Endothelial cell of umbilical vein (primary cell): ENCODE measurements around the gene CDR2L. TPM values are rescaled to one million over a fixed set of nuclear protein-coding genes. Genes with fewer than 3 reads are reported as not detected.
"Not testable (repeated sequence)": the region's sequence is repeated elsewhere in the genome, so short reads cannot be mapped to it uniquely, and the experiment has no call there.

Experiments
- BruUV-seq: library from RNA; stranded (reverse); fragments of 400-500 nt; replicated peaks from 2 replicates; lab custom pipeline; 2021; lab: Mats Ljungman, UMichigan
- CTCF ChIA-PET: fragments of 300-600, 350-600 bp; sonication (Branson Sonifier 250); formaldehyde crosslinking; loops from one replicate; lab custom pipeline; 2021; ENCODE audit warnings: antibody characterized with exemption, inconsistent platforms; lab: Charles Lee
- POLR2A ChIA-PET: fragments of 300-600, 350-600 bp; sonication (Branson Sonifier 250); formaldehyde crosslinking; loops from one replicate; lab custom pipeline; 2021; ENCODE audit warnings: antibody characterized with exemption, inconsistent platforms; lab: Charles Lee
- DNase-seq: peaks from one replicate; pipeline ENCODE4 v3.0.0-alpha.2; 2011; ENCODE audit warnings: low read depth, low spot score
- FAIRE-seq: peaks from 2 replicates; lab custom pipeline; 2011; peaks lifted over from hg19 to GRCh38; lab: Jason Lieb, UNC
- H2AFZ ChIP-seq: 2 replicates; pipeline ENCODE4 v1.6.0; 2012; ENCODE audit warnings: low read depth, low read length, control low read depth, inconsistent platforms
- H3K27ac ChIP-seq: 2 replicates; pipeline ENCODE4 v1.5.1; 2011; ENCODE audit warnings: low read depth, mild to moderate bottlenecking, control low read depth, low read length, moderate library complexity; ENCODE audit not compliant: insufficient read depth
- H3K27me3 ChIP-seq, 2 experiments: 2 replicates each; pipeline versions ENCODE4 v1.6.0 to v1.6.1; 2011; ENCODE audit warnings: low read length in 2 of 2, mixed read lengths in 1 of 2; ENCODE audit not compliant: control insufficient read depth in 2 of 2, insufficient read depth in 2 of 2
- H3K36me3 ChIP-seq, 2 experiments: 2 replicates in 1 of 2; 3 replicates in 1 of 2; pipeline ENCODE4 v1.5.1; 2011; ENCODE audit warnings: low read length in 2 of 2, mild to moderate bottlenecking in 1 of 2, moderate library complexity in 1 of 2; ENCODE audit not compliant: control insufficient read depth in 2 of 2, insufficient read depth in 2 of 2; ENCODE audit errors: extremely low read depth in 1 of 2
- H3K4me1 ChIP-seq: 3 replicates; pipeline ENCODE4 v1.5.1; 2011; ENCODE audit warnings: mild to moderate bottlenecking, low read length; ENCODE audit not compliant: control insufficient read depth, insufficient read depth; ENCODE audit errors: extremely low read depth
- H3K4me2 ChIP-seq: 2 replicates; pipeline ENCODE4 v1.6.1; 2011; ENCODE audit warnings: low read length, control low read depth, mixed read lengths; ENCODE audit not compliant: insufficient read depth
- H3K4me3 ChIP-seq, 3 experiments: fragments of 200-600 bp in 1 of 3; sonication (generic), shearing (Covaris generic) in 1 of 3; replicated peaks in 1 of 3; 2 replicates each; pipeline ENCODE4 v1.5.1; 2011 to 2016; ENCODE audit warnings: control low read depth in 3 of 3, low read length in 3 of 3, mild to moderate bottlenecking in 2 of 3, inconsistent platforms in 1 of 3, low read depth in 1 of 3, moderate library complexity in 1 of 3; ENCODE audit not compliant: insufficient read depth in 1 of 3
- H3K79me2 ChIP-seq: 2 replicates; pipeline ENCODE4 v1.6.0; 2012; ENCODE audit warnings: low read length, inconsistent platforms; ENCODE audit not compliant: control insufficient read depth, insufficient read depth
- H3K9ac ChIP-seq: replicated peaks from 2 replicates; pipeline ENCODE3; 2011; ENCODE audit warnings: low read length, control low read depth; ENCODE audit not compliant: insufficient read depth; ENCODE audit errors: extremely low read depth
- H3K9me1 ChIP-seq: replicated peaks from 3 replicates; pipeline ENCODE4 v1.6.0; 2011; ENCODE audit warnings: mild to moderate bottlenecking, low read length; ENCODE audit not compliant: control insufficient read depth, insufficient read depth; ENCODE audit errors: extremely low read depth
- H3K9me3 ChIP-seq: replicated peaks from 2 replicates; pipeline ENCODE4 v1.5.1; 2012; ENCODE audit warnings: low read length, inconsistent platforms; ENCODE audit not compliant: control insufficient read depth, insufficient read depth
- H4K20me1 ChIP-seq: replicated peaks from 2 replicates; pipeline ENCODE3; 2011; ENCODE audit warnings: mild to moderate bottlenecking, low read length; ENCODE audit not compliant: control insufficient read depth, insufficient read depth; ENCODE audit errors: extremely low read depth
- CTCF ChIP-seq, 2 donors: IDR thresholded peaks; 1 replicate in 1 of 2; 2 replicates in 1 of 2; pipeline ENCODE4 v1.5.1; 2011; ENCODE audit warnings: low read length in 2 of 2, mild to moderate bottlenecking in 2 of 2, moderate library complexity in 2 of 2, control low read depth in 1 of 2, inconsistent platforms in 1 of 2, low read depth in 1 of 2; ENCODE audit not compliant: insufficient read depth in 1 of 2; ENCODE audit errors: extremely low read depth in 1 of 2
- EZH2 ChIP-seq: IDR thresholded peaks from 2 replicates; pipeline ENCODE4 v1.6.1; 2012; ENCODE audit warnings: borderline replicate concordance, low read depth, mild to moderate bottlenecking, moderate library complexity, low read length, inconsistent platforms; ENCODE audit not compliant: severe bottlenecking
- FOS ChIP-seq: IDR thresholded peaks from 2 replicates; pipeline ENCODE4 v1.6.1; 2011; ENCODE audit warnings: mild to moderate bottlenecking, low read length, moderate library complexity, borderline replicate concordance; ENCODE audit not compliant: insufficient read depth
- GATA2 ChIP-seq: IDR thresholded peaks from 2 replicates; pipeline ENCODE4 v1.7.0; 2011; ENCODE audit warnings: low read depth, mild to moderate bottlenecking, moderate library complexity, mixed read lengths, low read length; ENCODE audit not compliant: insufficient read length, insufficient read depth
- JUN ChIP-seq: IDR thresholded peaks from 2 replicates; pipeline ENCODE4 v1.6.1; 2011; ENCODE audit warnings: borderline replicate concordance, low read depth; ENCODE audit not compliant: insufficient read length, insufficient read depth
- MAX ChIP-seq: IDR thresholded peaks from 2 replicates; pipeline ENCODE4 v1.6.1; 2011; ENCODE audit not compliant: insufficient read depth, insufficient read length
- MYC ChIP-seq: IDR thresholded peaks from one replicate; pipeline ENCODE4 v1.6.1; 2011; ENCODE audit warnings: mild to moderate bottlenecking, low read depth, low read length
- POLR2A ChIP-seq: IDR thresholded peaks from 2 replicates; pipeline ENCODE4 v1.6.1; 2012; ENCODE audit warnings: low read depth, mild to moderate bottlenecking, control low read depth, low read length
- POLR2AphosphoS5 ChIP-seq: IDR thresholded peaks from 2 replicates; pipeline ENCODE4 v1.6.1; 2012; ENCODE audit warnings: low read depth, mild to moderate bottlenecking, control low read depth, low read length, moderate library complexity; ENCODE audit not compliant: insufficient read depth
- dilution Hi-C: fragments of 300-500 bp; cut with MboI; formaldehyde crosslinking; loops from one replicate; pipeline ENCODE4 v1.15.0; 2019; ENCODE audit warnings: low sequenced_read_pairs; ENCODE audit not compliant: extremely low pct_ligation_motif_present
- intact Hi-C: fragments of 100-400 bp; cut with micrococcal nuclease; formaldehyde crosslinking; loops from one replicate; pipeline ENCODE4 v1.10.0; 2022
- polyA plus RNA-seq, 4 experiments: library from polyadenylated mRNA; depleted of rRNA in 3 of 4; stranded (reverse) in 3 of 4; unstranded in 1 of 4; fragments of >200 nt; gene quantifications; 2 replicates each; pipeline versions ENCODE4 v1.2.1 to v1.2.3, GENCODE V29; 2011 to 2012; ENCODE audit warnings: missing spikeins in 1 of 4
- total RNA-seq: library from RNA; stranded (reverse); gene quantifications from 2 replicates; pipeline ENCODE4 v1.2.3, GENCODE V29; 2021

The CDR2L gene
- total and polyA plus RNA-seq, 2 donors (not counting 3 experiments of a cell fraction or from before 2014, with no cell fraction given) = 22.2 to 34.9 TPM

GRCh38 chr17:75005291-75005690, 17.9 kb downstream of the CDR2L start:
- no peak for TF ChIP-seq CTCF (IDR thresholded peaks at IDR 0.05; ENCODE audit: extremely low read depth in 1 of 2, insufficient read depth in 1 of 2, low read depth in 1 of 2, low read length in 2 of 2)
- TF ChIP-seq MYC = no peak
- no peak for TF ChIP-seq POLR2AphosphoS5
- TF ChIP-seq GATA2 = no peak
- no peak for TF ChIP-seq FOS
- TF ChIP-seq POLR2A = no peak
- no peak for TF ChIP-seq JUN
- no peak for TF ChIP-seq EZH2
- no peak for TF ChIP-seq MAX
- H3K27ac ChIP-seq = no peak overlapping the region
- no peaks in the 10 kb centered on the region for H4K20me1 ChIP-seq
- DNase-seq = no peak
- H3K4me3 ChIP-seq = no peak overlapping the region
- ChIA-PET POLR2A (interaction anchor here (0.6 kb wide), 1 partner anchor 46 kb away, joined by 7 read pairs; no protein-coding TSS in a partner anchor), CTCF (interaction anchor here (1.0 to 1.3 kb wide), 2 partner anchors 10 to 44 kb away, joined by 3 read pairs; no protein-coding TSS in a partner anchor)
- no peak overlapping the region for H3K9ac ChIP-seq
- H3K36me3 ChIP-seq = peaks cover 0 to 38% of the 10 kb centered on the region in 2 experiments
- H3K4me2 ChIP-seq = no peak overlapping the region
- no peaks in the 10 kb centered on the region for H3K4me1 ChIP-seq
- no peak overlapping the region for H2AFZ ChIP-seq
- no peak for FAIRE-seq
- no peaks in the 10 kb centered on the region for H3K79me2 ChIP-seq
- H3K9me1 ChIP-seq = no peaks in the 10 kb centered on the region
- TSS peak; percentile 47 for BruUV-seq
- intact Hi-C loops (no loop called here), dilution Hi-C loops (no loop called here)
- no peaks in the 10 kb centered on the region for H3K9me3 ChIP-seq
- H3K27me3 ChIP-seq = no peaks in the 10 kb centered on the region

GRCh38 chr17:75006084-75006483, 18.7 kb downstream of the CDR2L start:
- POLR2A ChIA-PET, H3K27me3 ChIP-seq, H3K4me1 ChIP-seq, FAIRE-seq, H4K20me1 ChIP-seq, H3K4me2 ChIP-seq, H3K9ac ChIP-seq, H3K79me2 ChIP-seq, H3K9me1 ChIP-seq, DNase-seq, BruUV-seq, H3K9me3 ChIP-seq, H3K27ac ChIP-seq, H3K4me3 ChIP-seq, intact Hi-C loops, H2AFZ ChIP-seq, dilution Hi-C loops: not testable (repeated sequence)
- CTCF ChIA-PET = interaction anchor here (1.0 to 2.0 kb wide), 2 partner anchors 44 to 45 kb away, joined by 3 to 10 read pairs; no protein-coding TSS in a partner anchor
- peaks cover 0 to 37% of the 10 kb centered on the region in 2 experiments for H3K36me3 ChIP-seq
